ENCODE data around the gene COLEC12. TPM values are rescaled to one million over a fixed set of nuclear protein-coding genes. Genes with fewer than 3 reads are reported as not detected.

COLEC12 gene
- total and polyA plus RNA-seq, 2 donors (not counting 3 experiments of a cell fraction or from before 2014, with no cell fraction given) = 8.0 to 17.1 TPM

- no peak overlapping the region for H2AFZ ChIP-seq (ENCODE audit: low read depth, low read length)
- no peak overlapping the region for H3K4me2 ChIP-seq (ENCODE audit: insufficient read depth, low read length)
- no peaks in the 10 kb centered on the region for H3K79me2 ChIP-seq (ENCODE audit: control insufficient read depth, insufficient read depth, low read length)
- no peaks in the 10 kb centered on the region for H3K27me3 ChIP-seq (ENCODE audit: control insufficient read depth in 2 of 2, insufficient read depth in 2 of 2, low read length in 2 of 2)
- TF ChIP-seq POLR2A (IDR thresholded peaks at IDR 0.05; ENCODE audit: low read depth, low read length) (no peak), FOS (IDR thresholded peaks at IDR 0.05; ENCODE audit: borderline replicate concordance, insufficient read depth, low read length) (peak; percentile 60)
- dilution Hi-C loops (cut with MboI; ENCODE audit: extremely low pct_ligation_motif_present, low sequenced_read_pairs) (no loop called here), intact Hi-C loops (cut with micrococcal nuclease) (no loop called here)
- no peaks in the 10 kb centered on the region for H3K9me3 ChIP-seq (replicated peaks; ENCODE audit: control insufficient read depth, insufficient read depth, low read length)
- no TSS peak for BruUV-seq (replicated peaks)
- ChIA-PET CTCF (interaction anchor here (1.4 kb wide), 1 partner anchor 9 kb away, joined by 4 read pairs; no protein-coding TSS in a partner anchor), POLR2A (no interaction called here)
- no peaks in the 10 kb centered on the region for H3K36me3 ChIP-seq (ENCODE audit: control insufficient read depth in 2 of 2, extremely low read depth in 1 of 2, insufficient read depth in 2 of 2, low read length in 2 of 2)
- no peak overlapping the region for H3K27ac ChIP-seq (ENCODE audit: insufficient read depth, low read depth, low read length)
- FAIRE-seq (no peak), DNase-seq (ENCODE audit: low read depth, low spot score) (no peak)
- H4K20me1 ChIP-seq (replicated peaks; ENCODE audit: control insufficient read depth, extremely low read depth, insufficient read depth, low read length) = no peaks in the 10 kb centered on the region
- no peak overlapping the region for H3K4me3 ChIP-seq (replicated peaks in 1 of 3; ENCODE audit: insufficient read depth in 1 of 3, low read depth in 1 of 3, low read length in 3 of 3)
- H3K9ac ChIP-seq (replicated peaks; ENCODE audit: extremely low read depth, insufficient read depth, low read length) = no peak overlapping the region
- H3K9me1 ChIP-seq (replicated peaks; ENCODE audit: control insufficient read depth, extremely low read depth, insufficient read depth, low read length) = no peaks in the 10 kb centered on the region
- no peaks in the 10 kb centered on the region for H3K4me1 ChIP-seq (ENCODE audit: control insufficient read depth, extremely low read depth, insufficient read depth, low read length)
Measured at GRCh38 chr18:463827-464541, 36.5 kb downstream of the COLEC12 start.

- Histone ChIP-seq H3K27ac (ENCODE audit: insufficient read depth, low read depth, low read length) (no peak overlapping the region), H3K9ac (replicated peaks; ENCODE audit: extremely low read depth, insufficient read depth, low read length) (no peak overlapping the region), H3K4me1 (ENCODE audit: control insufficient read depth, extremely low read depth, insufficient read depth, low read length) (no peaks in the 10 kb centered on the region), H4K20me1 (replicated peaks; ENCODE audit: control insufficient read depth, extremely low read depth, insufficient read depth, low read length) (no peaks in the 10 kb centered on the region), H3K9me1 (replicated peaks; ENCODE audit: control insufficient read depth, extremely low read depth, insufficient read depth, low read length) (no peaks in the 10 kb centered on the region), H2AFZ (ENCODE audit: low read depth, low read length) (no peak overlapping the region), H3K36me3 (ENCODE audit: control insufficient read depth in 2 of 2, extremely low read depth in 1 of 2, insufficient read depth in 2 of 2, low read length in 2 of 2) (no peaks in the 10 kb centered on the region), H3K4me2 (ENCODE audit: insufficient read depth, low read length) (no peak overlapping the region), H3K79me2 (ENCODE audit: control insufficient read depth, insufficient read depth, low read length) (no peaks in the 10 kb centered on the region), H3K27me3 (ENCODE audit: control insufficient read depth in 2 of 2, insufficient read depth in 2 of 2, low read length in 2 of 2) (no peaks in the 10 kb centered on the region), H3K9me3 (replicated peaks; ENCODE audit: control insufficient read depth, insufficient read depth, low read length) (no peaks in the 10 kb centered on the region), H3K4me3 (replicated peaks in 1 of 3; ENCODE audit: insufficient read depth in 1 of 3, low read depth in 1 of 3, low read length in 3 of 3) (no peak overlapping the region)
- intact Hi-C loops (cut with micrococcal nuclease) = no loop called here
- FAIRE-seq (no peak), DNase-seq (ENCODE audit: low read depth, low spot score) (no peak)
- CTCF ChIA-PET = interaction anchor here (1.4 kb wide), 1 partner anchor 10 kb away, joined by 4 read pairs; no protein-coding TSS in a partner anchor
- no TSS peak for BruUV-seq (replicated peaks)
- dilution Hi-C loops (cut with MboI; ENCODE audit: extremely low pct_ligation_motif_present, low sequenced_read_pairs) = no loop called here
- POLR2A ChIA-PET = no interaction called here
- TF ChIP-seq POLR2AphosphoS5 (IDR thresholded peaks at IDR 0.05; ENCODE audit: insufficient read depth, low read depth, low read length) (no peak), MAX (IDR thresholded peaks at IDR 0.05; ENCODE audit: insufficient read depth, insufficient read length) (no peak), EZH2 (IDR thresholded peaks at IDR 0.05; ENCODE audit: borderline replicate concordance, low read depth, low read length, severe bottlenecking) (no peak), CTCF (IDR thresholded peaks at IDR 0.05; ENCODE audit: extremely low read depth in 1 of 2, insufficient read depth in 1 of 2, low read depth in 1 of 2, low read length in 2 of 2) (no peak), MYC (IDR thresholded peaks at IDR 0.05; ENCODE audit: low read depth, low read length) (no peak), GATA2 (IDR thresholded peaks at IDR 0.05; ENCODE audit: insufficient read depth, insufficient read length, low read depth, low read length) (no peak), POLR2A (IDR thresholded peaks at IDR 0.05; ENCODE audit: low read depth, low read length) (no peak), JUN (IDR thresholded peaks at IDR 0.05; ENCODE audit: borderline replicate concordance, insufficient read depth, insufficient read length, low read depth) (no peak), FOS (IDR thresholded peaks at IDR 0.05; ENCODE audit: borderline replicate concordance, insufficient read depth, low read length) (no peak)
Measured at GRCh38 chr18:463403-463802, 37.1 kb downstream of the COLEC12 start.
